Activated CD8-positive, alpha-beta memory T cell treated with anti-CD3 and anti-CD28 coated beads, Interleukin-2, amount 50 U/mL, for 24 hours (primary cell): ENCODE measurements around the gene DOHH.
A peak's percentile ranks its signal among the peaks of the same experiment; 100 is the strongest.
"Not testable (repeated sequence)": the region's sequence is repeated elsewhere in the genome, so short reads cannot be mapped to it uniquely, and the experiment has no call there.

Experiments
- DNase-seq: peaks from one replicate; pipeline ENCODE4 v3.0.0-alpha.2; 2020; ENCODE audit errors: extremely low read depth

The DOHH gene

GRCh38 chr19:3519126-3519525 lies 18.7 kb upstream of the DOHH start:
- no peak for DNase-seq

DNA sequence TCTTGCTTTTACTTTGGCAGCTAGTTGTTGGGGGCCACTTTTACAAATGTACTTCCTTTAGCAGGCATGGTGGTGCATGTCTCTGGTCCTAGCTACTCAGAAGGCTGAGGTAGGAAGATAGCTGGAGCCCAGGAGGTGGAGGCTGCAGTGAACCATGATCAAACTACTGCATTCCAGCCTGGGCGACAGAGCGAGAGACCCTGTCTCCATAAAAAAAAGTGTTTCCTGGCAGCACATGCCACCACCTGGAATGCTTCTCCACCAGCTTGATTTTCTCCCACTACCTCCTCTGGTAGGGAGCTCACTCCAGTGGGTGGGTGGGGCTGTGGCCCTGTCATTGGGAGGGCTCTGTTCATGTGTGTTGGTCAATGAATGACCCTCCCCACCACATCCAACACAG lies 18.2 kb upstream of the DOHH start:
- no peak for DNase-seq

DNA sequence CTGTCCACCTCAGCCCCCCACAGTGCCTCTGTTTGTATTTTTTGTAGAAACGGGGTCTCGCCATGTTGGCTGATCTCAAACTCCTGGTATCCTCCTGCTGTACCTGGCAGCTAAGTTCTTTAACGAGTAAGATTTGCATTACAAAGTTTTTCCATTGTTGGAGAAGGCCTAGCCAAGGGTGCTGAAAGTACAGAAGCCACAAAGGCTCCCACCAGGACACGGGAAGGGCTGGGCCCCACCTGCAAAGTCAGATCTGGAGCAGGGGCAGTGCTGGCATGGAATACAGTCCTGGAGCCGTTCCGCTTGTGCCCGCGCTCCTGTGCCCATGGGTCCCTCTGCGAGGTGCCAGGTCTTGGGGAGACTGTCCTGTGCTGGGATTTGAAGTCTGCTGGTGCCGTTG lies 17.8 kb upstream of the DOHH start:
- DNase-seq, result no peak

- DNase-seq, result no peak
Measured at GRCh38 chr19:3517638-3518037, 17.2 kb upstream of the DOHH start.

- no peak for DNase-seq
Measured at GRCh38 chr19:3516675-3517207, 16.3 kb upstream of the DOHH start.

GRCh38 chr19:3515891-3516422 lies 15.5 kb upstream of the DOHH start:
- no peak for DNase-seq

GRCh38 chr19:3514930-3515329 lies 14.5 kb upstream of the DOHH start:
- DNase-seq, result no peak

DNA sequence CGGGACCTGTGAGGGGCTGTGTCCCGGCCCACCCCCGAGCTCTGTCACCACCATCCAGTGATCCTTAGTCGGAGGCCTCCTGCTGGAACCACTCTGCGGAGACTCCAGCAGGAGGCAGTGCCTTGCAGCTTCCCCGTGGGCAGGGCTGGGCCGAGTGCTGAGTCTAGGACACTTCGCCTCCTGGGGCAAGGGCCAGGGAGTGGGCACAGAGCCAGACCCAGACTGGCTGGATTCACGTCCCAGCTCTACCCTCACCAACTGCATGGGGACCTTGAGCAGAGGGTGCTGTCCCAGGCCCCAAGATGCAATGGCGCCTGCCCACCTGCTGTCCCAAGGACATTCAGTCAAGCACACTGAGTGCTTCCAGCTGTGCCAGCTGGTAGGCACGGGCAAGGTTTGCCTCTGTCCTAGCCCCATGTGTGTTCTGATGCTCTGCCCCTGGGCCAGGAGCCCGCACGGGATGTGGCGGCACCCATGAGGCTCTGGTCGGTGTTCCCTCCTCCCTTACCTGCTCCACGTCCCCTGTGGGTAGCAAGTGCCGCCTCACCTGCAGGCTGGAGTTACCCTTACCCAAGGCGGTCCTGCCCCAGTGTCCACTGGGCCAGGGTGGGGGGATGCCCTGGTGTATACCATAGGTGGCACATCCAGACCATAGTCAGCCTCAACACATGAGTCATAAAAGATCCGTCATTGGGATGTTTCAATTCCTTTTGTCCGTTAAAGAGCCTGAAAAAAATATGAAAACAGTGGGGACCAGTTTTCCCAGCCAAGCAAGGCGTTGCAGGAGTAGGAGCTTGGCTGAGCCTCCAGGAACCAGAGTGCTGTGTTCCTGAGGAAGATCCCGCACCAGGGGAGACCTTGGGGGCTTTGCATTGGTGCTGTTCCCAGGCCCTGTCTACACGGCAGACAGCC lies 13.0 kb upstream of the DOHH start:
- DNase-seq, result no peak

GRCh38 chr19:3512562-3513228 lies 12.2 kb upstream of the DOHH start:
- no peak for DNase-seq

DNA sequence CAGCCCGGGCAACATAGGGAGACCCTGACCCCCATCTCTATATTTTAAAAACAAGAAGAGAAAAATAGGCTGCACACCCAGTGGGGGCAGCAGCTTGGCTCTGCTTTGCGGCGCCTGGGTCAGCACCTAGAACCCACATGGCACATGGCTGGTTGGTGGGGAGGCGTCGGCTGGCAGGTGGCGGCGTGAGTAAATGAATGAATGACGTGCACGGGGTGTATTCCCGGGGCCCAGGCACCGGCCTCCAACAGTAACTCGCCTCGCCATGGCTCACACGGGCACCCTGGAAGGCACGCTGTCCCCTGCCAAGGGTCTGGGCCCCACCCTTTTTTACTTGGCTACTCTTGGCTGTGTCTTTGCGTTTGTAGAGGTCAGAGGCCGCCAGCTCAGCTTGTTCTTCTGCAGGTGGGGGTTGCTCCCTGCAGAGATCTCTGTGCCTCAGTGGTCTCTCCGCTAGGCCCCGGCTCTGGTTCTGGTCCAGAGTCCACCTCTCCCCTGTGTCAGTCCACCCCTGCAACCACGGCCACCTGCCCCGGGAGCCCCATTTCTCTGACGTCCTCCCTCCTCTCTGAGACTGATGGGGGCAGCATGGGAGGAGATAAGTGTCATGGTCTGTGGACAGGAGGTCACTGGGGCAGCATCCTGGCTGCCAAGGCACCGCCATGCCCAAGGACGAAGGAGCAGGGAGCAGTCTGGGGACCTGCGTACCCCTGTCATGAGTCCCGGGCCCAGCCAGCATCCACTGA lies 11.2 kb upstream of the DOHH start:
- no peak for DNase-seq

- DNase-seq, result no peak
Measured at GRCh38 chr19:3510727-3511126, 10.3 kb upstream of the DOHH start.

DNA sequence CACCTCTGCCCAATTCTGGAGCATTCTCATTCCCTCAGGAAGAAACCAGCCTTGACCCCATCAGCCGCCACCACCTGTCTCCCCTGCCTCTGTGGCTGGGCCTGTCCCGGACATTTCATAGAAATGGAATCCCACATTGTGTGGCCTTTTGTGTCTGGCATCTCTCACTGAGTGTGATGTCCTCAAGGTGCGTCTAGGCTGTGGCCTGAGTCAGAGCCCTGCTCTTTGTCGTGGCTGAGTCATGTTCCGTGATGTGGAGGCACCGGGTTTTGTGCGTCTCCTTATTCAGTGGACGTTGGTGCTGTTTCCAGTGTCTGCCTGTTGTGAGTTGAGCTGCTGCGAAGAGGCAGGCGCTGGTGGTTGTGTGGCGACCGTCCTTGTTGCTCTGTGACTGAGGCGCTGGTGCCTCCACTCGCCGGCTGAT lies 9.1 kb upstream of the DOHH start:
- no peak for DNase-seq

DNA sequence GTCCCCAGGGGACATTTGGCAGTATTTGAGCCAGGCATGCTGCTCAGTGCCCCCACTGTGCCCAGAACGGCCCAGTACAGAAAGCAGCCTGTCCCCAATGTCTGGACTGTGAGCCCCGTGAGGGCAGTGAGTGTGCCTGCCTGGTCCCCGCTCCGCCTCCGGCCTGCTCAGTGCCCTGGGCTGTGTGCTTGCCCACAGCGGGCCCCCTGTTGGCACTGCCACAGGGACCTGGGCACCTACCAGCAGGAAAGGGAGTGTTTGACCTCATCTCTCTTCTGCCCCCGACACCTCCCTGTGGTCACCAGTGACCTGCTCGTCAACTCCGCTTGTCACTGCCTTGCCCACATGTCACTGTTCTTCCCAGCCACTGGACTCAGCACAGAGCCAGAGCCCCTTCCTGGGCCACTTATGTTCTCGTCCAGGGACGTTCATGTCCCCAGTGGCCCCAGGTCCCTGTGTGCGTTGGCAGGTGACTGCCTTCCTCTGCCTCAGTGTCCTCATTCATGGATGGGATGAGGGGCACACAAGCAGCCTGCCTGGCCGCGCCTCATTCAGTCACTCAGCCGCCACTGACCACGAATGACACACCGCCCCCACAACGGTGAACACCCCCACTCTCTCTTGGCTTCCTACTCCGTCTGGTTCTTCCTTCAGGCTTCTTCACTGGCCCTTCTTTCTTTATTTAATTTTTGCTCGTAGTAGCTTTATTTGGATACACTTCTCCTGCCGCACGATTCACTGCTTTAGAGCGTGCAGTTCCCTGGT lies 8.5 kb upstream of the DOHH start:
- DNase-seq, result no peak

DNA sequence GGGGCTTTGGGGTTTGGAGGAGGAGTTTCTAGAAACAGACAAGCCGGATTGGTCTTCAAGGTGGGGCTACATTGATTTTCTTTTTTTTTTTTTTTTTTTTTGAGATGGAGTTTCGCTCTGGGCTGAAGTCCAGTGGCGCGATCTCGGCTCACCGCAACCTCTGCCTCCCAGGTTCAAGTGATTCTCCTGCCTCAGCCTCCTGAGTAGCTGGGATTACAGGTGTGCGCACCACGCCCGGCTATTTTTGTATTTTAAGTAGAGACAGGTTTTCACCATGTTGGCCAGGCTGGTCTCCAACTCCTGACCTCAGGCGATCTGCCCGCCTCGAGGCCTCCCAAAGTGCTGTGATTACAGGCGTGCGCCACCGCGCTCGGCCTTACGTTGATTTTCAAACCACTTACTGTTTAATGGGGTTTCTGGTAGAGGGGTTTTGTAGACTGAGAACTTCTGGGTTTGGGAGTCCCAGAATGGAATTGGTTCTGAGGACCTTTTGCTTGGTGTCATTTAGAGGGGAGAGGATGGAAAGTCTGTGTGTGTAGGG lies 7.7 kb upstream of the DOHH start:
- not testable (repeated sequence) for DNase-seq

DNA sequence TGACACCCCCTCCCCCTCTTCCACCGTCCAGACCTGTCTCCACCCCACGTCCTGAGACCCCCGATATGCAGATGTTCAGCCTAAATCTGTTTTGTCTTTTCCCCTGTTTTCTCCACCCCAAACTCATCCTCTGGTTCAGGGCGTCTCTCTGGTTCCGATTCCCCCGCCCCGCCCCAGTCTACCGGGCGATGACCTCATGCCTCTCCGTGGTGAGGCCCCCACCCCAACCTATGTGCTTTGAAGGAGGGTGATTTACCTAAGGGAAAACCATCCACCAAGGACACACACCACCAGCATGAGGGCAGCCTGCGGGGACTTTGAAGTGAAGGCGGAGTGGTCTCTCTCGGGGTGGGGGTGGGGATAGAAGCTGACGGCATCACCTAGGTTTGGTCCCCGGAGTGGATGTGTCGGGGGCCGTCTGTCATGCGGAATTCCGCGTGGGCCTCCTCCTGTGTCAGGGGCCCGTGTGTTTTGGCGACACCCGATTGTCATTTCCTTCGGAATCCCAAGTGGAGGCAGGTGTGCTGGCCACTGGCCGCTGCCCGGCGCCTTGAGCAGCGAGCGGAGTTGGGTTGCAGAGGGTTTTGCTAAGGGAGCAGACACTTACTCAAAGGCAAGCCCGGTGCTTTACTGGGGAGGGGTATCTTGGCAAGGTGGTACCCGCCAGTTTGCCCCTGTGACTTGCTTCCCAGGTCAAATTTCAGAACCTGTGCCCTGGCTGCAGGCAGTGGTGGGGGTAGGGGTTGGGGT lies 7.1 kb upstream of the DOHH start:
- DNase-seq, result no peak

DNA sequence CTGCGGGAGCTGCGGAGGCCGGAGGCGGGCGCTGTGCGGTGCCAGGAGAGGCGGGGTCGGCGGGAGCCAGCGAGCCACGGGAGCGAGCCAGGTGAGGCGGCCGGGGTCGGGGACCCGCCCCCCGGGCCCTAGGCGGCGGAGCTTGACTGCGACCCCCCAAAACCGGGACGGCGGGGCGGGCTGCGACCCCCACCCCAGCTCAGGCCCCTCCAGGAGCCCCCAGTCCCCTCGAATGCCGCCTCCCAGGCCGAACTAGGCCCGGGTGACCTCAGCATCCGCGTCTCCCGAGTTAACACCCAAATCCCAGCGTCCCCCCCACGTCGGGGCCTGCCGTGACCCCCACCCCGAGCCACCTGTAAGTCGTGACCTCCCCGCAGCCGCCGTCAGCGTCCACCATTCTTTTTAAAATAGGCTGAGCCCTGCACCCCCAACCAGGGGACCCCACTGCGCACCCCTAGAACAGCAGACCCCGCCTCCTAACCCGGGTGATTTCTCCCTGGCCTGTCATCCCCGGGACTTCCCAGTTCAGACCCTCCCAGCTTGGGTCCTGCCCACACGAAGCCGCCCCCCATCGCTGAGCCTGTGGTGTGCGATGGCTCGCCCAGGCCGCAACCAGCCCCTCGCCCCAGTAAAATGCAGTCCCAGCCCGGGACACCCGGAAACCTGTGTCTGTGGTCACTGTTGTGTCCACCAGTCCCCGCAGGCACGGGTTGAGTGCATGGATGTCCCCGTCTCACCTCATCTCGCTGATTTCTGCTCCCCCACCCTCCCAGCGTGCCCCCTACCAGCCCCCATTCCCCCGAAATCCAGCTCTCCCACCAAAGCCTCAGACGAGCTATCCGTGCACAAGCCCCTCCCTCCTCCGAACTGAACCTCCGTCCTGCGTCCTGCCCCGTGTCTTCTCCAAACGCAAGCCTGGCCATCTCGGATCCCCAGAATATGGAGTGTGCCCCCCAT lies 6.2 kb upstream of the DOHH start:
- DNase-seq, result no peak

GRCh38 chr19:3505598-3506383 lies 5.3 kb upstream of the DOHH start, which contains the start of gene FZR1:
FZR1 (plus strand) TSS chr19:3506311; CDS start chr19:3522990, 16,679 bp downstream.
- DNase-seq, result peak; percentile 98

GRCh38 chr19:3504735-3505134 lies 4.3 kb upstream of the DOHH start:
- DNase-seq, result no peak
